H1 (cell line): ENCODE measurements around the gene ZNF333. TPM values are rescaled to one million over a fixed set of nuclear protein-coding genes. Genes with fewer than 3 reads are reported as not detected.

Experiments
- CTCF ChIA-PET: fragments of 300-600 bp; sonication (Branson Sonifier 250); formaldehyde crosslinking; loops from one replicate; lab custom pipeline; 2021; ENCODE audit not compliant: partially characterized antibody; lab: Charles Lee
- POLR2A ChIA-PET: fragments of 300-600 bp; sonication (Branson Sonifier 250); formaldehyde crosslinking; loops from one replicate; lab custom pipeline; 2021; ENCODE audit warnings: inconsistent platforms; ENCODE audit not compliant: partially characterized antibody; lab: Charles Lee
- DNase-seq, 2 experiments: peaks; one replicate each; pipeline versions ENCODE4 v3.0.0 to v3.0.0-alpha.2; 2010 to 2022; ENCODE audit warnings: low spot score in 2 of 2, low read depth in 1 of 2, mixed read lengths in 1 of 2
- FAIRE-seq: peaks from 2 replicates; lab custom pipeline; 2011; peaks lifted over from hg19 to GRCh38; lab: Jason Lieb, UNC
- H2AFZ ChIP-seq: 2 replicates; pipeline ENCODE4 v1.8.1; 2012; ENCODE audit warnings: low read length, inconsistent platforms
- H2AK5ac ChIP-seq: 2 replicates; pipeline ENCODE4 v1.6.1; 2013; ENCODE audit warnings: low read depth, low read length
- H2BK120ac ChIP-seq: replicated peaks from 2 replicates; pipeline ENCODE3; 2013; ENCODE audit warnings: low read depth, low read length, inconsistent platforms
- H2BK12ac ChIP-seq: 2 replicates; pipeline ENCODE4 v1.6.1; 2013; ENCODE audit warnings: low read depth, low read length
- H2BK15ac ChIP-seq: 2 replicates; pipeline ENCODE4 v1.6.1; 2013; ENCODE audit warnings: low read length
- H2BK20ac ChIP-seq: 2 replicates; pipeline ENCODE4 v1.6.1; 2013; ENCODE audit warnings: low read length
- H2BK5ac ChIP-seq: 2 replicates; pipeline ENCODE4 v1.6.1; 2013; ENCODE audit warnings: low read depth, low read length
- H3K14ac ChIP-seq: 2 replicates; pipeline ENCODE4 v1.6.1; 2013; ENCODE audit warnings: inconsistent platforms; ENCODE audit not compliant: insufficient read length
- H3K18ac ChIP-seq: 2 replicates; pipeline ENCODE4 v1.6.1; 2013; ENCODE audit warnings: low read length; ENCODE audit errors: extremely low read depth
- H3K23ac ChIP-seq: 2 replicates; pipeline ENCODE4 v1.6.1; 2013; ENCODE audit warnings: inconsistent platforms; ENCODE audit not compliant: insufficient read length
- H3K23me2 ChIP-seq: 2 replicates; pipeline ENCODE4 v1.6.1; 2013; ENCODE audit warnings: low read depth, low read length
- H3K27ac ChIP-seq: 2 replicates; pipeline ENCODE4 v1.6.1; 2011; ENCODE audit warnings: low read depth, low read length, inconsistent platforms
- H3K27me3 ChIP-seq, 4 experiments: replicated peaks in 1 of 4; 1 replicate in 1 of 4; 2 replicates in 3 of 4; pipeline versions ENCODE4 v1.6.1 to v1.8.1; 2011 to 2013; ENCODE audit warnings: low read length in 3 of 4, mild to moderate bottlenecking in 3 of 4, inconsistent platforms in 2 of 4, mixed read lengths in 2 of 4, moderate library complexity in 1 of 4; ENCODE audit not compliant: control insufficient read depth in 3 of 4, insufficient read depth in 3 of 4; ENCODE audit errors: extremely low read depth in 1 of 4
- H3K36me3 ChIP-seq, 4 experiments: 2 replicates each; pipeline versions ENCODE4 v1.6.1 to v1.8.1; 2011 to 2013; ENCODE audit warnings: mild to moderate bottlenecking in 4 of 4, low read length in 3 of 4, moderate library complexity in 2 of 4, control low read depth in 1 of 4, inconsistent platforms in 1 of 4; ENCODE audit not compliant: insufficient read depth in 4 of 4, control insufficient read depth in 2 of 4
- H3K4ac ChIP-seq: replicated peaks from 2 replicates; pipeline ENCODE3; 2013; ENCODE audit warnings: low read length, low read depth, mixed read lengths, inconsistent platforms; ENCODE audit not compliant: insufficient read length
- H3K4me1 ChIP-seq, 4 experiments: replicated peaks in 1 of 4; 1 replicate in 1 of 4; 2 replicates in 3 of 4; pipeline versions ENCODE4 v1.6.1 to v1.8.1; 2011 to 2013; ENCODE audit warnings: low read length in 3 of 4, inconsistent platforms in 2 of 4, mixed read lengths in 1 of 4; ENCODE audit not compliant: insufficient read depth in 4 of 4, control insufficient read depth in 3 of 4
- H3K4me2 ChIP-seq, 2 experiments: 2 replicates each; pipeline versions ENCODE4 v1.6.1 to v1.8.1; 2011 to 2013; ENCODE audit warnings: low read depth in 2 of 2, low read length in 2 of 2, control low read depth in 1 of 2, inconsistent platforms in 1 of 2, mild to moderate bottlenecking in 1 of 2; ENCODE audit not compliant: insufficient read depth in 1 of 2
- H3K4me3 ChIP-seq, 4 experiments: fragments of 200-600, 300-600 bp in 1 of 4; sonication (generic), shearing (Covaris generic), sonication (Bioruptor Twin) in 1 of 4; 2 replicates each; pipeline versions ENCODE4 v1.5.1 to v1.8.1; 2011 to 2016; ENCODE audit warnings: low read length in 4 of 4, low read depth in 3 of 4, control low read depth in 2 of 4, inconsistent platforms in 2 of 4, mild to moderate bottlenecking in 2 of 4, mixed read lengths in 1 of 4, moderate library complexity in 1 of 4; ENCODE audit not compliant: insufficient read depth in 2 of 4; ENCODE audit errors: extremely low read depth in 1 of 4
- H3K56ac ChIP-seq: replicated peaks from 2 replicates; pipeline ENCODE3; 2013; ENCODE audit warnings: low read depth, mild to moderate bottlenecking, mixed read lengths, low read length, inconsistent platforms; ENCODE audit not compliant: insufficient read length
- H3K79me1 ChIP-seq: 2 replicates; pipeline ENCODE4 v1.6.1; 2013; ENCODE audit warnings: low read depth, low read length, control low read depth
- H3K79me2 ChIP-seq, 2 experiments: 2 replicates each; pipeline versions ENCODE4 v1.6.1 to v1.8.1; 2012 to 2013; ENCODE audit warnings: low read length in 2 of 2, mild to moderate bottlenecking in 2 of 2, inconsistent platforms in 1 of 2; ENCODE audit not compliant: insufficient read depth in 2 of 2, control insufficient read depth in 1 of 2
- H3K9ac ChIP-seq, 4 experiments: replicated peaks in 1 of 4; 1 replicate in 1 of 4; 2 replicates in 3 of 4; pipeline versions ENCODE4 v1.6.1 to v1.8.1; 2011 to 2013; ENCODE audit warnings: low read depth in 3 of 4, low read length in 3 of 4, control low read depth in 2 of 4, mild to moderate bottlenecking in 2 of 4, moderate library complexity in 2 of 4, inconsistent platforms in 1 of 4; ENCODE audit errors: extremely low read depth in 1 of 4
- H3K9me3 ChIP-seq, 2 experiments: 2 replicates each; pipeline versions ENCODE4 v1.6.1 to v1.8.1; 2012 to 2013; ENCODE audit warnings: mild to moderate bottlenecking in 2 of 2, moderate library complexity in 2 of 2, control low read depth in 1 of 2, inconsistent platforms in 1 of 2, low read depth in 1 of 2, low read length in 1 of 2, mixed read lengths in 1 of 2; ENCODE audit not compliant: insufficient read depth in 2 of 2
- H4K20me1 ChIP-seq, 2 experiments: replicated peaks in 1 of 2; 2 replicates each; pipeline versions ENCODE3 to v1.8.1; 2011 to 2013; ENCODE audit warnings: inconsistent platforms in 2 of 2, low read length in 2 of 2, mild to moderate bottlenecking in 1 of 2; ENCODE audit not compliant: insufficient read depth in 2 of 2, control insufficient read depth in 1 of 2
- H4K5ac ChIP-seq: 2 replicates; pipeline ENCODE4 v1.6.1; 2013; ENCODE audit warnings: low read length, low read depth, mixed read lengths, inconsistent platforms; ENCODE audit not compliant: insufficient read length
- H4K8ac ChIP-seq: 2 replicates; pipeline ENCODE4 v1.8.0; 2013; ENCODE audit warnings: mild to moderate bottlenecking, moderate library complexity, low read length, inconsistent platforms; ENCODE audit not compliant: insufficient read depth; ENCODE audit errors: extremely low read depth
- H4K91ac ChIP-seq: replicated peaks from 2 replicates; pipeline ENCODE3; 2013; ENCODE audit warnings: low read length, mixed read lengths, inconsistent platforms; ENCODE audit not compliant: insufficient read length
- CHD1 ChIP-seq: IDR thresholded peaks from 2 replicates; pipeline ENCODE4 v1.6.1; 2012; ENCODE audit warnings: low read depth, low read length, improper control_type of control experiment
- E2F6 ChIP-seq: IDR thresholded peaks from 2 replicates; pipeline ENCODE4 v1.6.1; 2012; ENCODE audit warnings: inconsistent platforms
- POLR2AphosphoS5 ChIP-seq: IDR thresholded peaks from 2 replicates; pipeline ENCODE4 v1.6.1; 2011; ENCODE audit warnings: low read depth, low read length
- POU5F1 ChIP-seq: IDR thresholded peaks from 2 replicates; pipeline ENCODE4 v1.6.1; 2011; ENCODE audit warnings: low read depth, mild to moderate bottlenecking, low read length, moderate library complexity
- USF2 ChIP-seq: IDR thresholded peaks from 2 replicates; pipeline ENCODE4 v1.6.1; 2011; ENCODE audit warnings: low read length, improper control_type of control experiment
- WGBS, 2 experiments: shearing (Covaris generic) in 1 of 2; methylation state at CpG; one replicate each; pipeline versions ENCODE4 v1.1.6 to v1.1.7; 2013 to 2015; ENCODE audit warnings: low lambda C conversion rate in 2 of 2, mixed read lengths in 2 of 2, inconsistent platforms in 1 of 2, low coverage in 1 of 2, missing lambda C conversion rate in 1 of 2; ENCODE audit not compliant: insufficient replicate concordance in 2 of 2, insufficient coverage in 1 of 2, insufficient read length in 1 of 2; ENCODE audit errors: extremely low coverage in 1 of 2, missing lambda C conversion rate in 1 of 2; 5-methylcytosine and 5-hydroxymethylcytosine counted together
- polyA plus RNA-seq, 7 experiments: library from polyadenylated mRNA; depleted of rRNA in 3 of 7; stranded (reverse) in 5 of 7; unstranded in 2 of 7; fragments of >200 nt in 5 of 7; fragments of 200-250 nt in 2 of 7; gene quantifications; 1 replicate in 5 of 7; 2 replicates in 1 of 7; 4 replicates in 1 of 7; pipeline versions ENCODE4 v1.2.1 to v1.2.3, GENCODE V29; 2011 to 2013; ENCODE audit warnings: missing spikeins in 2 of 7, mixed read lengths in 2 of 7
- total RNA-seq: library from RNA; stranded (reverse); fragmentation: NEBNext Ultra II Directional; extraction: Animal tissue kit (Norgen Biotek cat#: 25700); gene quantifications from 2 replicates; pipeline ENCODE4 v1.2.1, GENCODE V29; 2021
- TF ChIP-seq, protein P1 (sequence below): IDR thresholded peaks from 2 replicates; pipeline ENCODE4 v1.6.1; 2011; ENCODE audit warnings: low read depth, mild to moderate bottlenecking, low read length; ENCODE audit not compliant: insufficient read depth

Gene ZNF333
- total and polyA plus RNA-seq, 2 of the 8 experiments (the other 6 are each of a cell fraction or from before 2014, with no cell fraction given): 7.3 to 8.4 TPM

DNA sequence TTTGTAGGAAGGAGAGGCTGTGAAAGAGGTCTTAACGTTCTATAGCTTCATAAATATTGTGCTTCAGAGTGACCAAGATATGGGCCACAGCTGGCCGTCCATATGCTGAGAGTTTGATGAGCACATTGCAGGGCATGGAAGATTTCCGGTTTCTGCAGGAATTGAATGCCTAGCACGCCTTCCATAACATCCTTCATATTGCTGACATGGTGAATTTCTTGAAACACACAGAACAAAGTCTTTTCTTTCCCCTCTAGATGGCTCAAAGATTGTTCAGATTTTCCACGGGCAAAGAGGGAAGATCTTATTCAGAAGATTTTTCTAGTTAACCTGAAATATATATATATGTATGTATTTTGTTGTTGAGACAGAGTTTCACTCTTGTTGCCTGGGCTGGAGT lies 46.1 kb downstream of the ZNF333 start:
- no peak overlapping the region for H2AK5ac ChIP-seq
- H3K4me3 ChIP-seq: no peak overlapping the region

More for the DNA sequence above, 46.1 kb downstream of the ZNF333 start:
- Histone ChIP-seq H3K23ac (no peak overlapping the region), H3K27me3 (no peaks in the 10 kb centered on the region), H2BK5ac (no peak overlapping the region), H2BK12ac (no peak overlapping the region), H2AFZ (no peak overlapping the region), H4K5ac (no peak overlapping the region), H2BK120ac (no peak overlapping the region), H3K4me1 (no peaks in the 10 kb centered on the region; a peak in 2 of 7 replicates), H3K18ac (no peak overlapping the region), H3K56ac (no peak overlapping the region), H3K23me2 (no peaks in the 10 kb centered on the region), H2BK20ac (no peak overlapping the region), H3K79me2 (no peaks in the 10 kb centered on the region), H3K9ac (no peak overlapping the region), H3K27ac (no peak overlapping the region), H3K4me2 (no peak overlapping the region), H2BK15ac (no peak overlapping the region), H3K9me3 (peaks cover 12 to 18% of the 10 kb centered on the region in 2 experiments; a peak in 3 of 4 replicates), H3K79me1 (no peaks in the 10 kb centered on the region), H3K14ac (no peak overlapping the region), H3K4ac (no peak overlapping the region), H3K36me3 (no peaks in the 10 kb centered on the region; a peak in 1 of 8 replicates), H4K20me1 (no peaks in the 10 kb centered on the region), H4K8ac (no peak overlapping the region), H4K91ac (no peak overlapping the region)
- FAIRE-seq (no peak), DNase-seq (no peak)
- no peak for TF ChIP-seq POU5F1
- no peak for TF ChIP-seq USF2
- TF ChIP-seq CHD1: no peak
- no peak for TF ChIP-seq POLR2AphosphoS5
- TF ChIP-seq, protein P1, sequence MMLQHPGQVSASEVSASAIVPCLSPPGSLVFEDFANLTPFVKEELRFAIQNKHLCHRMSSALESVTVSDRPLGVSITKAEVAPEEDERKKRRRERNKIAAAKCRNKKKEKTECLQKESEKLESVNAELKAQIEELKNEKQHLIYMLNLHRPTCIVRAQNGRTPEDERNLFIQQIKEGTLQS: no peak
- TF ChIP-seq E2F6: no peak
- 91% methylated on average over 5 of the region's 5 CpGs; no CpG with 5 or more reads in 1 of the 2 experiments for WGBS, 2 experiments
- ChIA-PET POLR2A (no interaction called here), CTCF (no interaction called here)
